GM19397 (cell line): ENCODE measurements around the gene PCBD2.
A peak's percentile ranks its signal among the peaks of the same experiment; 100 is the strongest.
"Not testable (repeated sequence)": the region's sequence is repeated elsewhere in the genome, so short reads cannot be mapped to it uniquely, and the experiment has no call there.

Experiments
- ATAC-seq: cut with Tn5 transposase; IDR thresholded peaks from one replicate; pipeline ENCODE4 v1.9.1; 2021; ENCODE audit warnings: mild to moderate bottlenecking, moderate library complexity; ENCODE audit not compliant: unreplicated experiment

PCBD2 gene

GRCh38 chr5:134905246-134905996 lies 490 bp downstream of the PCBD2 start:
- ATAC-seq, result peak; percentile 32

DNA sequence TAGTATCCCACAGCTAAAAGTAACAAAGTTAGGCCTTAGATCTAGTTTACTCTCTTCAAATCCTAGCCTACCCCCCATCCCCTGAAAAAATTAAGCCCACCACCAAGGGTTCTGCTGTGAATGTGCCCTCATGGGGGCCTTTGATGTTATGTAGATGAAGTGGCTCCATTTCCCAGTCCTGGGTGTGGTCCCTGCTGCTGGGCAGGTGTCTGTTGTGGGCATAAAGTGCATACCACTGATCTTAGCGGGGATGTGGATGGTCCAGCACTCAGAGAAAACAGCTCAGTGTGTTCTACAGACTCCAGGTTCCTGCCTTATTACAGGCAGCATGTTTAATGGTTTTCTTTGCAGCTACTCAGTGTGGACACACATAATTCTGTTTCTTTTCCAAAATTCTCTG lies 1.9 kb downstream of the PCBD2 start:
- ATAC-seq, result no peak

- not testable (repeated sequence) for ATAC-seq
Measured at GRCh38 chr5:134910752-134911151, 5.8 kb downstream of the PCBD2 start.

GRCh38 chr5:134911285-134912206 lies 6.6 kb downstream of the PCBD2 start:
- no peak for ATAC-seq

- ATAC-seq, result no peak
Measured at GRCh38 chr5:134913254-134913653, 8.3 kb downstream of the PCBD2 start.

DNA sequence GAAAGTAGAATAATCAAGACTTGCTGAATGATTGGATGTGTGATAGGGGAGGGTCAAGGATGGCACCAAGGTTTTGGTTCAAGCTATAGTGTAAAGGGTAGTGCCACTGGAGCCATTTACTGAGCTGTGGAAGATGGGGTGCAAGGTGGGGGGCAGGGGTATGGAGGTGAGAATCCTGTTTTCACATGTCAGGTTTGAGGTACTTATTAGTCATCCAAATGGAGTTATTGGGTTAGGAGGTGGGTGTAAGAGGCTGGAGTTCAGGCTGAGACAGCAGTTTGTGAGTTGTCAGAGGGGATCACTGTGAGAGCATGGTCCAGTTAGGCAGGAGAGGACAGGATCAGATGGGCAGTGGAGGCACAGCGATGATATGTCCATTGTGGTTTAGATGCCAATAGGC lies 8.9 kb downstream of the PCBD2 start:
- ATAC-seq, result no peak

GRCh38 chr5:134917070-134917815 lies 12.3 kb downstream of the PCBD2 start:
- no peak for ATAC-seq

GRCh38 chr5:134918861-134919260 lies 13.9 kb downstream of the PCBD2 start:
- ATAC-seq, result no peak

- ATAC-seq, result no peak
Measured at GRCh38 chr5:134920848-134921575, 16.1 kb downstream of the PCBD2 start.

- no peak for ATAC-seq
Measured at GRCh38 chr5:134932508-134932907, 27.6 kb downstream of the PCBD2 start.

DNA sequence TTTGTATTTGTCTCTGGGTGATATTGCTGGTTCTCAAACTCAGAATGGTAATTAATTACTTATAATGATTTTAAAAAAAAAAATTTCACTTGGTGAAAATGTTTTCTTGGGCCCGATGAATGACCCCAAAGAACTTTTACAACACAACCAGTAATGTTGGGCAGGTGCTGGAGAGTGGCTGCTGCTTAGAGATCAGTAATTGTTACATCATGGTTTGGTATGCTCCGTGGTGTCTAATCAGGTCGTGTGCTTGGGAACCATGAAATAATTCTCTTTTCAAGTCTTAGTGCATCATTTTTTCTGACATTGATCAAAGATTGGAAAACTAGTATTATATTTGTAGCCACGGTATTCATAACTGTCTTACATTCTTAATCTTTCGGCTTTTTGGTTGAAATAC lies 29.3 kb downstream of the PCBD2 start:
- ATAC-seq, result no peak

GRCh38 chr5:134935711-134936602 lies 31.0 kb downstream of the PCBD2 start:
- ATAC-seq, result no peak

DNA sequence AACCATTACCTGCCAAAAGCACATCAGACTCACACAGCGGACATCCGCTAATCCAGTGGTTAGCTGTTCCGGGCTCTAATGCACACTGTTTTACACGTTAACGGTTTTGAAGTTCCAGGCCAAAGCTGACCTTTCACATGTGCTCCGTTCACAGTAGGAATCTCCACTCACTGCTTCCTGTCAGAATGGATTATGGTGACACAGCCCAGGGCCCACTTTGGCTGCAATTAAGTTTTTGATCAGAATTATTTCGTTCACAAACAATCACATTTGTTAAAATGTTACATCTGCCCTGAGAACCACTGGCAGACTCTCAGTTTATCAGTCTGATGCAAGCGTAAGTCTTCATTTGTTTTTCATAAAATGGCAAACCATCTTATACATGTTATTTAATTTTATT lies 32.6 kb downstream of the PCBD2 start:
- no peak for ATAC-seq

DNA sequence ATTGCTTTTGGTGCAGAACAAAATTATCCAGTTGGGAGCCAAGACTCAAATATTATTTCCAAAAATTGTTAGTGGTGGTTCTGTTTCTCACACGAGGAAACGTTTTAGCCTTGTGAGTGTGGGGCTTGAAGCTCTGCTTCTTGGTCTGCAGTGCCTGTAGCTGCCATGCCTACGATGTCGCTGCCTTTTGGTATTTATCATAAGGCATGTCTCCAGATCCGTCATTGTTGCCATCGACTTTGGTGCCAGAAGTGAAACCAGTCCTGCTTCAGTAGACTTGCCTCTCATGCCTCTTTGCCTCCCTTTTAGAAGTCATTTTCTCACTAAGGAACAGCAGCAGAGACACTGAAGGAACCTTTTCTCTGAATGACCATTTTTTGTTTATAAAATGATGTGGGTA lies 33.1 kb downstream of the PCBD2 start:
- ATAC-seq, result no peak

GRCh38 chr5:134939500-134939899 lies 34.6 kb downstream of the PCBD2 start:
- ATAC-seq, result no peak

GRCh38 chr5:134943547-134943946 lies 38.6 kb downstream of the PCBD2 start:
- no peak for ATAC-seq

DNA sequence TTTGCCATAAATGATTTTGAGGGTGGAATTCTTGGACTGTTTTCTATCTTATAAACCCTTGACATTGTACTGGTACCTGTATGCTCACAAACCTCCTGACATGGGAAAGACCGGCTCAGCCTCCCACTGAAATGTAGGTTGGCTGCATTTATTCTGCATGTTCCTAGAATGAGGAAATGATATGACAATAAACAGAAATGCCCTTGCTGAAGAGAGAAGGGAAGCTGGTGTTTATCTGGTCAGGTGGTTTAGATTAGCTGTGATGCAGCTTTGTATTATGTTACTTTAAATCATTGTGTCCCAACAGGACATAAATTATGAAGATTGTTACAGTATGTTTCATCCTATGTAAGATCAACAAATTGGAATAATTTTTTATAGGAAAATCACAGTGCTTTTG lies 39.7 kb downstream of the PCBD2 start:
- ATAC-seq, result no peak

DNA sequence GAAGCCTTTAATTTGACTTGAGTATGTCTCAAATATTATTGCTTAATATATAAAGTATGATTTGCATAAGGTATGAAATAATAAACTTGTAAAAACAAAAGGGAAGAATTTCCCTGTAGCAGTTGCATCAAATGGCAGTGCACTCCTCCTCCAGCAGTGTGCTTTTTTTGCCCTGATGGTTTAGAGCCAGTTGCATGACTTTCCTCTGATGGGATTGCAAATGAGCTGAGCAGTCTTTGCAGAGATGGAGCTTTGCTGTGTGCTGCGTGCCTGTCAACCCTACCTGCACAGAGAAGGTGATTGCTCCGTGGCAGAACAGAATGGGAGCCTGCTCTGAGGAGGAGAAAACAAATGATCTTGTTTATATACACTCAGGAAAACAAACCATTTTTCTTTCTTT lies 40.1 kb downstream of the PCBD2 start:
- no peak for ATAC-seq

GRCh38 chr5:134948911-134949310 lies 44.0 kb downstream of the PCBD2 start:
- ATAC-seq, result no peak

GRCh38 chr5:134949316-134949715 lies 44.4 kb downstream of the PCBD2 start:
- no peak for ATAC-seq
